NCI-H2196 (cell line): ENCODE data around the gene TBX1.
"Not testable (repeated sequence)": the region's sequence is repeated elsewhere in the genome, so short reads cannot be mapped to it uniquely, and the experiment has no call there.

Source experiments
- DNase-seq: peaks from one replicate; lab custom pipeline; 2025; ENCODE audit not compliant: unreplicated experiment; lab: John Stamatoyannopoulos, UW

The TBX1 gene

GRCh38 chr22:19723232-19723982, 37.2 kb upstream of the TBX1 start, which contains the start of gene GP1BB:
TSS of gene GP1BB (plus strand) at chr22:19723539. CDS start at chr22:19723570, 31 bp downstream.
- no peak for DNase-seq

GRCh38 chr22:19723983-19724827, 36.4 kb upstream of the TBX1 start:
- DNase-seq = no peak

- DNase-seq = no peak
Observed at GRCh38 chr22:19724927-19725661, 35.5 kb upstream of the TBX1 start.

- DNase-seq = not testable (repeated sequence)
Observed at GRCh38 chr22:19726064-19726788, 34.4 kb upstream of the TBX1 start.

GRCh38 chr22:19727310-19728150, 33.0 kb upstream of the TBX1 start:
- DNase-seq = no peak

GRCh38 chr22:19728271-19728670, 32.3 kb upstream of the TBX1 start:
- no peak for DNase-seq

- DNase-seq = no peak
Observed at GRCh38 chr22:19728836-19729235, 31.7 kb upstream of the TBX1 start.

- no peak for DNase-seq
Observed at GRCh38 chr22:19729507-19729906, 31.1 kb upstream of the TBX1 start.

GRCh38 chr22:19730198-19730597, 30.4 kb upstream of the TBX1 start:
- no peak for DNase-seq

GRCh38 chr22:19730655-19731360, 29.8 kb upstream of the TBX1 start:
- peak; percentile 68 for DNase-seq

GRCh38 chr22:19731361-19732135, 29.0 kb upstream of the TBX1 start:
- no peak for DNase-seq

GRCh38 chr22:19732403-19733113, 28.0 kb upstream of the TBX1 start:
- no peak for DNase-seq

- DNase-seq = no peak
Observed at GRCh38 chr22:19733755-19734154, 26.8 kb upstream of the TBX1 start.

- DNase-seq = no peak
Observed at GRCh38 chr22:19734163-19734562, 26.4 kb upstream of the TBX1 start.

- no peak for DNase-seq
Observed at GRCh38 chr22:19734837-19735382, 25.7 kb upstream of the TBX1 start.

GRCh38 chr22:19735665-19736510, 24.7 kb upstream of the TBX1 start:
- DNase-seq = no peak
